Measurements from ENCODE around the gene DISP3.

DISP3 gene

DNA sequence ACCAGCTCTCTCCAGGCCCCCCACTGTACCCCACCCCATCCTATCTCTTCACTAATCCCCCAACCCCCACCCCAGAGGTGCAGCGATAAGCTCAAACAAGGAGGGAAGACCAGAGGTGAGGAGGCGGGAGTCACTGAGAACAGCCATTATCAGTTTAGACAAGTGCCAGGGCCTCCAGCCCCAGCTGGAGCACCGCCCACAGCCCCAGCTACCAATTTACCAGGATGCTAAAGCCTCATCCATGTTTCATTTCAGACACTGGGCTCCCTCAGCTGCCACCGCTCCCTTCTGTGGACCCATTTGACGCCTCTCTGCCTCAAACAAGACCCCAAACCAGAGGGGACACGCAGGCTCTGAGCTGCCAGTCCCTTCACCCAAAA is 80.6 kb downstream of the DISP3 start:
- no peaks in the 10 kb centered on the region for H3K9me3 ChIP-seq (ENCODE audit: control insufficient read depth, low read length)
- no peak overlapping the region for H3K4me2 ChIP-seq (ENCODE audit: low read length)
- H2AFZ ChIP-seq: no peak overlapping the region
- TF ChIP-seq, protein P1, sequence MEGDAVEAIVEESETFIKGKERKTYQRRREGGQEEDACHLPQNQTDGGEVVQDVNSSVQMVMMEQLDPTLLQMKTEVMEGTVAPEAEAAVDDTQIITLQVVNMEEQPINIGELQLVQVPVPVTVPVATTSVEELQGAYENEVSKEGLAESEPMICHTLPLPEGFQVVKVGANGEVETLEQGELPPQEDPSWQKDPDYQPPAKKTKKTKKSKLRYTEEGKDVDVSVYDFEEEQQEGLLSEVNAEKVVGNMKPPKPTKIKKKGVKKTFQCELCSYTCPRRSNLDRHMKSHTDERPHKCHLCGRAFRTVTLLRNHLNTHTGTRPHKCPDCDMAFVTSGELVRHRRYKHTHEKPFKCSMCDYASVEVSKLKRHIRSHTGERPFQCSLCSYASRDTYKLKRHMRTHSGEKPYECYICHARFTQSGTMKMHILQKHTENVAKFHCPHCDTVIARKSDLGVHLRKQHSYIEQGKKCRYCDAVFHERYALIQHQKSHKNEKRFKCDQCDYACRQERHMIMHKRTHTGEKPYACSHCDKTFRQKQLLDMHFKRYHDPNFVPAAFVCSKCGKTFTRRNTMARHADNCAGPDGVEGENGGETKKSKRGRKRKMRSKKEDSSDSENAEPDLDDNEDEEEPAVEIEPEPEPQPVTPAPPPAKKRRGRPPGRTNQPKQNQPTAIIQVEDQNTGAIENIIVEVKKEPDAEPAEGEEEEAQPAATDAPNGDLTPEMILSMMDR (IDR thresholded peaks at IDR 0.05): no peak
- no peaks in the 10 kb centered on the region for H3K4me1 ChIP-seq
- no peaks in the 10 kb centered on the region for H3K79me2 ChIP-seq
- no peaks in the 10 kb centered on the region for H3K36me3 ChIP-seq (ENCODE audit: control insufficient read depth, insufficient read depth, low read length)
- H3K4me3 ChIP-seq (ENCODE audit: low read depth, low read length): no peak overlapping the region
- H3K9ac ChIP-seq: no peak overlapping the region
- H3K27ac ChIP-seq: no peak overlapping the region
- no peaks in the 10 kb centered on the region for H3K27me3 ChIP-seq (ENCODE audit: control insufficient read depth, insufficient read depth, low read length)

GRCh38 chr1:11560061-11560460 is 81.1 kb downstream of the DISP3 start:
- Histone ChIP-seq H3K27ac (no peak overlapping the region), H3K9ac (no peak overlapping the region), H3K4me1 (no peaks in the 10 kb centered on the region), H3K4me3 (ENCODE audit: low read depth, low read length) (no peak overlapping the region), H3K79me2 (no peaks in the 10 kb centered on the region), H3K27me3 (ENCODE audit: control insufficient read depth, insufficient read depth, low read length) (no peaks in the 10 kb centered on the region), H3K36me3 (ENCODE audit: control insufficient read depth, insufficient read depth, low read length) (no peaks in the 10 kb centered on the region), H2AFZ (no peak overlapping the region), H3K9me3 (ENCODE audit: control insufficient read depth, low read length) (no peaks in the 10 kb centered on the region), H3K4me2 (ENCODE audit: low read length) (no peak overlapping the region)
- TF ChIP-seq, protein P1 (IDR thresholded peaks at IDR 0.05): no peak

DNA sequence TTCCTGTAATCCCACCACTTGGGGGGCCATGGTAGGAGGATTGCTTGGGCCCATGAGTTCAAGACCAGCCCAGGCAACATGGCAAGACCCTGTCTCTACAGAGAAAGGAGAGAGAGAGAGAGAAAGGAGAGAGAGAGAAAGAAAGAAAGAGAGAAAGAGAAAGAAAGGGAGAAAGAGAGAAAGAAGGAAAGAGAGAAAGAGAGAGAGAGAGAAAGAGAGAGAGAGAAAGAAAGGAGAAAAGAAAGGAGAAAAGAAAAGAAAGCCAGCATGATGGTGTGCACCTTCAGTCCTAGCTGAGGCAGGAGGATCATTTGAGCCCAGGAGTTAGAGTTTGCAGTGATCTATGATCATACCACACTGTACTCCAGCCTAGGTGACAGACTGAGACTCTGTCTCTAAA is 82.8 kb downstream of the DISP3 start:
- Histone ChIP-seq H3K9ac (no peak overlapping the region), H3K27me3 (ENCODE audit: control insufficient read depth, insufficient read depth, low read length) (no peaks in the 10 kb centered on the region), H2AFZ (no peak overlapping the region), H3K4me1 (no peaks in the 10 kb centered on the region), H3K36me3 (ENCODE audit: control insufficient read depth, insufficient read depth, low read length) (no peaks in the 10 kb centered on the region), H3K4me3 (ENCODE audit: low read depth, low read length) (no peak overlapping the region), H3K4me2 (ENCODE audit: low read length) (no peak overlapping the region), H3K9me3 (ENCODE audit: control insufficient read depth, low read length) (no peaks in the 10 kb centered on the region), H3K27ac (no peak overlapping the region), H3K79me2 (no peaks in the 10 kb centered on the region)
- TF ChIP-seq, protein P1 (IDR thresholded peaks at IDR 0.05): no peak

- no peaks in the 10 kb centered on the region for H3K79me2 ChIP-seq
- H3K9me3 ChIP-seq (ENCODE audit: control insufficient read depth, low read length): no peaks in the 10 kb centered on the region
- no peak overlapping the region for H3K9ac ChIP-seq
- H3K4me1 ChIP-seq: no peaks in the 10 kb centered on the region
- TF ChIP-seq, protein P1 (IDR thresholded peaks at IDR 0.05): no peak
- H3K36me3 ChIP-seq (ENCODE audit: control insufficient read depth, insufficient read depth, low read length): no peaks in the 10 kb centered on the region
- no peak overlapping the region for H3K27ac ChIP-seq
- H3K4me3 ChIP-seq (ENCODE audit: low read depth, low read length): no peak overlapping the region
- no peak overlapping the region for H3K4me2 ChIP-seq (ENCODE audit: low read length)
- no peak overlapping the region for H2AFZ ChIP-seq
- H3K27me3 ChIP-seq (ENCODE audit: control insufficient read depth, insufficient read depth, low read length): no peaks in the 10 kb centered on the region
Measured at GRCh38 chr1:11562664-11563063, 83.7 kb downstream of the DISP3 start.

DNA sequence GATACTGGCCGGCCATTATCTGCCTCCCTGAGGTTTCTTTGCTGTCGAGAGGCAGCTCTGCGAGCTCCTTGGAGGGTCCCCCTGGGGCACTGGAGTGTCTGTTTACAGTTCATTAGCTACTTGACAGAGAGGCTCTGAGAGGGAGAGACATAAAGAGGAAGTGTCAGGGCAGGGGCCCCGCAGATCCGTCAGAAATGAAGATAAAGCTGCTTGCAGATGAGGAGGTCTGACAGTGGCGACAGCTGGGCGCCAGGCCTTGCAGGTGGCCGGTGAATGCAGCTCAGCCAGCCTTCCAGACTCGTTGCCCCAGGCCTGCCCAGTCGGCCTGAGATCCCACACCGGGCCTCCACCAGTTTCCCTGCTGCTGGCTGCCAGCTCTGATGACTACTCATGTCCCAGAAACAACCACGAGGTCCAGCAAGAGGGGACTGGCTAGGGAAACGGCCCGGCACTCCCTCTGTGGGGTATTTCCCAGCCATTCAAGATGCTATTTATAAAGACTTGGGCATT is 84.7 kb downstream of the DISP3 start:
- H3K4me2 ChIP-seq (ENCODE audit: low read length): no peak overlapping the region
- no peak overlapping the region for H3K4me3 ChIP-seq (ENCODE audit: low read depth, low read length)
- H3K9ac ChIP-seq: no peak overlapping the region
- no peak overlapping the region for H2AFZ ChIP-seq
- TF ChIP-seq, protein P1 (IDR thresholded peaks at IDR 0.05): no peak
- no peaks in the 10 kb centered on the region for H3K79me2 ChIP-seq
- H3K27ac ChIP-seq: no peak overlapping the region
- no peaks in the 10 kb centered on the region for H3K9me3 ChIP-seq (ENCODE audit: control insufficient read depth, low read length)
- H3K27me3 ChIP-seq (ENCODE audit: control insufficient read depth, insufficient read depth, low read length): no peaks in the 10 kb centered on the region
- no peaks in the 10 kb centered on the region for H3K4me1 ChIP-seq
- H3K36me3 ChIP-seq (ENCODE audit: control insufficient read depth, insufficient read depth, low read length): no peaks in the 10 kb centered on the region

Data from parathyroid adenoma (tissue), 2 donors.